ENCODE results near the gene NRL.
A peak's percentile ranks its signal among the peaks of the same experiment; 100 is the strongest.

NRL gene

GRCh38 chr14:24083462-24083861 lies 31.3 kb downstream of the NRL start:
- DNase-seq (ENCODE audit: low read depth in 2 of 3, low spot score in 2 of 3), result no peak

GRCh38 chr14:24082411-24083080 lies 32.2 kb downstream of the NRL start:
- no peak for DNase-seq (ENCODE audit: low read depth in 2 of 3, low spot score in 2 of 3)

GRCh38 chr14:24081739-24082211 lies 33.0 kb downstream of the NRL start:
- no peak for DNase-seq (ENCODE audit: low read depth in 2 of 3, low spot score in 2 of 3)

- DNase-seq (ENCODE audit: low read depth in 2 of 3, low spot score in 2 of 3), result peak; percentile 31 to 47 (median 42)
Observed at GRCh38 chr14:24080888-24081738, 33.6 kb downstream of the NRL start.

GRCh38 chr14:24080142-24080530 lies 34.6 kb downstream of the NRL start:
- no peak for DNase-seq (ENCODE audit: low read depth in 2 of 3, low spot score in 2 of 3)

GRCh38 chr14:24079491-24080141 lies 35.1 kb downstream of the NRL start:
- DNase-seq (ENCODE audit: low read depth in 2 of 3, low spot score in 2 of 3), result no peak

GRCh38 chr14:24078146-24078545 lies 36.6 kb downstream of the NRL start:
- DNase-seq (ENCODE audit: low read depth in 2 of 3, low spot score in 2 of 3), result no peak

GRCh38 chr14:24077086-24077485 lies 37.7 kb downstream of the NRL start:
- no peak for DNase-seq (ENCODE audit: low read depth in 2 of 3, low spot score in 2 of 3)

GRCh38 chr14:24076302-24076601 lies 38.5 kb downstream of the NRL start:
- DNase-seq (ENCODE audit: low read depth in 2 of 3, low spot score in 2 of 3), result no peak

GRCh38 chr14:24075485-24076301 lies 39.1 kb downstream of the NRL start:
- no peak for DNase-seq (ENCODE audit: low read depth in 2 of 3, low spot score in 2 of 3)

- DNase-seq (ENCODE audit: low read depth in 2 of 3, low spot score in 2 of 3), result no peak
Observed at GRCh38 chr14:24074625-24075484, 39.9 kb downstream of the NRL start.

- no peak for DNase-seq (ENCODE audit: low read depth in 2 of 3, low spot score in 2 of 3)
Observed at GRCh38 chr14:24072881-24073877, 41.6 kb downstream of the NRL start.

GRCh38 chr14:24072436-24072835 lies 42.3 kb downstream of the NRL start:
- DNase-seq (ENCODE audit: low read depth in 2 of 3, low spot score in 2 of 3), result no peak

GRCh38 chr14:24071836-24072430 lies 42.8 kb downstream of the NRL start:
- DNase-seq (ENCODE audit: low read depth in 2 of 3, low spot score in 2 of 3), result no peak

GRCh38 chr14:24071144-24071697 lies 43.5 kb downstream of the NRL start, which contains the start of gene CPNE6:
Gene CPNE6 (plus strand): TSS chr14:24071562. CDS start chr14:24072937, 1,375 bp downstream.
- peak in 1 of 3 experiments; percentile 30 for DNase-seq (ENCODE audit: low read depth in 2 of 3, low spot score in 2 of 3)

GRCh38 chr14:24070285-24071143 lies 44.2 kb downstream of the NRL start:
- DNase-seq (ENCODE audit: low read depth in 2 of 3, low spot score in 2 of 3), result no peak

- no peak for DNase-seq (ENCODE audit: low read depth in 2 of 3, low spot score in 2 of 3)
Observed at GRCh38 chr14:24069411-24069735, 45.4 kb downstream of the NRL start.

Measured in activated CD8-positive, alpha-beta memory T cell treated with anti-CD3 and anti-CD28 coated beads for 48 hours (primary cell).